ENCODE measurements around the gene CXCL16.
"Not testable (repeated sequence)": the region's sequence is repeated elsewhere in the genome, so short reads cannot be mapped to it uniquely, and the experiment has no call there.

Gene CXCL16

GRCh38 chr17:4691686-4692085, 48.0 kb downstream of the CXCL16 start:
- DNase-seq = no peak

- DNase-seq = no peak
Measured at GRCh38 chr17:4690745-4691144, 49.0 kb downstream of the CXCL16 start.

- not testable (repeated sequence) for DNase-seq
Measured at GRCh38 chr17:4689872-4690271, 49.9 kb downstream of the CXCL16 start.

GRCh38 chr17:4683739-4684138, 56.0 kb downstream of the CXCL16 start:
- DNase-seq = not testable (repeated sequence)
